SU-DHL-6 (cell line): ENCODE data around the gene TWNK.

Experiments
- EZH2phosphoT487 ChIP-seq: fragments of 200-600 bp; sonication (generic), shearing (Covaris generic); conservative IDR thresholded peaks from 2 replicates; pipeline ENCODE4 v1.6.1; 2018; ENCODE audit warnings: mild to moderate bottlenecking, antibody characterized with exemption, low read length, moderate library complexity, mixed read lengths
- TF ChIP-seq, protein P1 (sequence below): fragments of 200-600 bp; sonication (generic); IDR thresholded peaks from one replicate; pipeline ENCODE4 v1.5.1; 2017; ENCODE audit warnings: antibody characterized with exemption, mild to moderate bottlenecking, low read length, moderate library complexity; ENCODE audit not compliant: insufficient read depth, poor library complexity, severe bottlenecking

DNA sequence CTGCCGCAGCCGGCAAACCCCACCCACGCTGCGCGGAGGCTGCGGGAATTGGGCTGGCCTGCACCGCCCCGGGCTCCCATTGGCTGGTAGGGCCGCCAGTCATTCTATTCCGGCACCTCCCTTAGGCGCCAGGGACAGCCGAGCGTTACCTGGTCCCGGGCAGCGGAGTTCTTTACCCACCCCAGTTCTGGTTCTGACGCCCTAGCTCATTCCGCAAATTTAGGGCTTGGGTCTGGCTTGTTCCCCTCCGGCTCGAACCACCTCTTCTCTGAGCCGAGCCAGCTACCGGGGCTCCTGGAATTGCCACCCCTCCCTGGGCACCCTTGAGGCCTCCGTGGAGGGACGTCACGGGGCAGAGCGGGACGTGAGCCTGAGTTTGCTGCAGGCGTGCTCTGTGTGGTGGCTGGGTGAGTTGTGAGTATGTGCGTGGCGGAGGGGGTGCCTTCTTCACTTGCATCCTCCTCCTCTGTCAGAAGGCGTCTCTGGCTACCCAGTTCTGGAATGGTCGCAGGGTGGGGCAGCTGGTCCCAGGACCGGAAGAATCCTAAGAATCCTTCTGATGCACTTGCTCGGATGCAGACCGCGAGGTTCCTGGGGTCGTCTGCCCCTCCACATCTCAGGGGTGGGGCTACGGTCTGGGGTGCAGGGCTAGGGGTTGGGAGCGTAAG is 43.9 kb downstream of the TWNK start, which contains the start of the genes PDZD7 and SFXN3:
- TF ChIP-seq, protein P1, sequence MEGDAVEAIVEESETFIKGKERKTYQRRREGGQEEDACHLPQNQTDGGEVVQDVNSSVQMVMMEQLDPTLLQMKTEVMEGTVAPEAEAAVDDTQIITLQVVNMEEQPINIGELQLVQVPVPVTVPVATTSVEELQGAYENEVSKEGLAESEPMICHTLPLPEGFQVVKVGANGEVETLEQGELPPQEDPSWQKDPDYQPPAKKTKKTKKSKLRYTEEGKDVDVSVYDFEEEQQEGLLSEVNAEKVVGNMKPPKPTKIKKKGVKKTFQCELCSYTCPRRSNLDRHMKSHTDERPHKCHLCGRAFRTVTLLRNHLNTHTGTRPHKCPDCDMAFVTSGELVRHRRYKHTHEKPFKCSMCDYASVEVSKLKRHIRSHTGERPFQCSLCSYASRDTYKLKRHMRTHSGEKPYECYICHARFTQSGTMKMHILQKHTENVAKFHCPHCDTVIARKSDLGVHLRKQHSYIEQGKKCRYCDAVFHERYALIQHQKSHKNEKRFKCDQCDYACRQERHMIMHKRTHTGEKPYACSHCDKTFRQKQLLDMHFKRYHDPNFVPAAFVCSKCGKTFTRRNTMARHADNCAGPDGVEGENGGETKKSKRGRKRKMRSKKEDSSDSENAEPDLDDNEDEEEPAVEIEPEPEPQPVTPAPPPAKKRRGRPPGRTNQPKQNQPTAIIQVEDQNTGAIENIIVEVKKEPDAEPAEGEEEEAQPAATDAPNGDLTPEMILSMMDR: no peak
- no peak for TF ChIP-seq EZH2phosphoT487
